Measurements from ENCODE around the gene SBF2. TPM values are rescaled to one million over a fixed set of nuclear protein-coding genes. Genes with fewer than 3 reads are reported as not detected.
A peak's percentile ranks its signal among the peaks of the same experiment; 100 is the strongest.

SBF2 gene
- total RNA-seq, 4 donors from 2014 or later: 75.0 to 104 (median 86.9) TPM

DNA sequence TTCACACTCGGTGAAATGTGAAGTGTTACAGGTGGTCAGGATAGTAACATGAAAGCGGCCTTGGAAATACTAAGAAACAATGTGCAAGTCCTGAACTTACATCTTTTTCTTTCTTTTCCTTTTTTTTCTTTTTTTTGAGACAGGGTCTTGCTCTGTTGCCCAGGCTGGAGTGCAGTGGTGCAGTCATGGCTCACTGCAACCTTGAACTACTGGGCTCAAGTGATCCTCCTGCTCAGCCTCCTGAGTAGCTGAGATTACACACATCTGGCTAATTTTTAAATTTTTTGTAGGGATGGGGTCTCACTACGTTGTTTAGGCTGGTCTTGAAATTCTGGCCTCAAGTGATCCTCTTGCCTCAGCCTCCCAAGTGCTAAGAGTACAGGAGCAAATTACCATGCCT, 377.5 kb downstream of the SBF2 start:
- Histone ChIP-seq H3K4me1 (no peaks in the 10 kb centered on the region), H3K4me3 (no peak overlapping the region), H3K9me3 (no peaks in the 10 kb centered on the region), H3K36me3 (peaks cover 0 to 16% (median 2%) of the 10 kb centered on the region in 3 donors), H3K27ac (no peak overlapping the region), H3K27me3 (no peaks in the 10 kb centered on the region)
- WGBS, 2 donors: 95 to 98% methylated on average over 3 of the region's 3 CpGs
- DNase-seq (ENCODE audit: low spot score in 2 of 2): no peak
- TF ChIP-seq EP300 (IDR thresholded peaks at IDR 0.05): no peak
- TF ChIP-seq, protein P1, sequence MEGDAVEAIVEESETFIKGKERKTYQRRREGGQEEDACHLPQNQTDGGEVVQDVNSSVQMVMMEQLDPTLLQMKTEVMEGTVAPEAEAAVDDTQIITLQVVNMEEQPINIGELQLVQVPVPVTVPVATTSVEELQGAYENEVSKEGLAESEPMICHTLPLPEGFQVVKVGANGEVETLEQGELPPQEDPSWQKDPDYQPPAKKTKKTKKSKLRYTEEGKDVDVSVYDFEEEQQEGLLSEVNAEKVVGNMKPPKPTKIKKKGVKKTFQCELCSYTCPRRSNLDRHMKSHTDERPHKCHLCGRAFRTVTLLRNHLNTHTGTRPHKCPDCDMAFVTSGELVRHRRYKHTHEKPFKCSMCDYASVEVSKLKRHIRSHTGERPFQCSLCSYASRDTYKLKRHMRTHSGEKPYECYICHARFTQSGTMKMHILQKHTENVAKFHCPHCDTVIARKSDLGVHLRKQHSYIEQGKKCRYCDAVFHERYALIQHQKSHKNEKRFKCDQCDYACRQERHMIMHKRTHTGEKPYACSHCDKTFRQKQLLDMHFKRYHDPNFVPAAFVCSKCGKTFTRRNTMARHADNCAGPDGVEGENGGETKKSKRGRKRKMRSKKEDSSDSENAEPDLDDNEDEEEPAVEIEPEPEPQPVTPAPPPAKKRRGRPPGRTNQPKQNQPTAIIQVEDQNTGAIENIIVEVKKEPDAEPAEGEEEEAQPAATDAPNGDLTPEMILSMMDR (IDR thresholded peaks at IDR 0.05): no peak
- TF ChIP-seq POLR2A (IDR thresholded peaks at IDR 0.05): no peak

DNA sequence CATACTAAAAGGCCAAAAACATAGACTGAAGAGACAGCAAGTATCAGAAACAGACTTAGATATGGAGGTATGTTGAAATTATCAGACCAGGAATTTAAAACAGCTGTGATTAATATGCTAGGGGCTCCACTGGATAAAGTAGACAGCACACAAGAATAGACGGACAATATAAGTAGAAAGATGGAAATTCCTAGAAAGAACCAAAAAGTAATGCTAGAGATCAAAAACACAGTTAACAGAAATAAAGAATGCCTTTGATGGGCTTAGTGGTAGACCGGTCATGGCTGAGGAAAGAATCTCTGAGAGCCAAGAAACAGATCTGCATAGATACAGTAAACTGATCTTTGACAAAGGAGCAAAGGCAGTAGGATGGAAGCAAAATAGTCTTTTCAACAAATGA, 380.0 kb downstream of the SBF2 start:
- no peak for TF ChIP-seq POLR2A (IDR thresholded peaks at IDR 0.05)
- TF ChIP-seq EP300 (IDR thresholded peaks at IDR 0.05): no peak
- TF ChIP-seq, protein P1 (IDR thresholded peaks at IDR 0.05): no peak
- 40 to 49% methylated on average over 2 of the region's 2 CpGs for WGBS, 2 donors

DNA sequence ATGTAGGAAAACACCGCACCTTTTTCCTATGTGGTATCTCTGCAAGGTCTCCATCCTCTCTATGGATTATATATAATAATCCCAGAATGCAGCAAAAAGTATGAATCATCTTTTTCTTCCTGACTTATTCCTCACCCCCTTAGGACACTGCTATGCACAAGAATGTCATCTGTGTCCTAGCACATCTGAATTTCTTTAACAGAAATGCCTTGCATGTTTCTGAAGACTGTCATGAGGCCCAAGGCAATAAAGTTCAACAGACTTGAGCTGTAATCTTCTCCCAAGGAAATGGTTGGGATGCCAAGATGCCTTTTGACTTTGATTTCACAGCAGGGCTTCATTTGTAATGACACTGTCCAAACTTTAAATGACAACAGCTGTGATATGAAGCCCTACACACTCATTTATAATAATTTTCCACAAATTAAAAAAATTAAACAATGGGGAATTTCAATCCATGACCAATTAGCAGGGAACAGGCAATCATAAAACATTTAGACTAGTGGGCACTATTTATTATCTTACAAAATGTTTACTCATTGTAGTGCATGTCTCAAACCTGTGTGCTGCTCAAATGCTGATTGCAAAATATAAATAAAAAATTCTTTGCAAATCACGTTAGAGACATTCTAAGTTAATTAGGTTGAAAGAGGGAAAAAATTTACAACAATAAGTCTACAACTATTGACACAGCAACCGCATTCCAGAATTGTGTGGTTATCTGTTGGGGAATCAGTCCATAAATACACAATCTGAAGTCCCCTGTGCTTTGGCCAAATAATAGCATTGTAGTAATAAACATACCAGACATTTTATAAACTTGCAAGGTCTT, 387.8 kb downstream of the SBF2 start:
- peaks cover 0 to 17% (median 0%) of the 10 kb centered on the region in 4 donors for H3K4me1 ChIP-seq
- H3K27me3 ChIP-seq: no peaks in the 10 kb centered on the region
- TF ChIP-seq EP300 (IDR thresholded peaks at IDR 0.05): no peak
- TF ChIP-seq POLR2A (IDR thresholded peaks at IDR 0.05): no peak
- TF ChIP-seq, protein P1 (IDR thresholded peaks at IDR 0.05): no peak
- no peak for DNase-seq (ENCODE audit: low spot score in 2 of 2)
- no peaks in the 10 kb centered on the region for H3K36me3 ChIP-seq
- H3K4me3 ChIP-seq: no peak overlapping the region
- H3K9me3 ChIP-seq: no peaks in the 10 kb centered on the region
- 39 to 42% methylated on average over 3 of the region's 3 CpGs for WGBS, 2 donors
- peak overlapping the region in 2 of 4 donors; percentile 18 to 44 for H3K27ac ChIP-seq

More for the DNA sequence above, 380.0 kb downstream of the SBF2 start:
- Histone ChIP-seq H3K9me3 (no peaks in the 10 kb centered on the region), H3K4me3 (no peak overlapping the region), H3K27me3 (no peaks in the 10 kb centered on the region), H3K27ac (no peak overlapping the region), H3K4me1 (no peaks in the 10 kb centered on the region), H3K36me3 (peaks cover 0 to 18% (median 2%) of the 10 kb centered on the region in 3 donors)
- no peak for DNase-seq (ENCODE audit: low spot score in 2 of 2)

DNA sequence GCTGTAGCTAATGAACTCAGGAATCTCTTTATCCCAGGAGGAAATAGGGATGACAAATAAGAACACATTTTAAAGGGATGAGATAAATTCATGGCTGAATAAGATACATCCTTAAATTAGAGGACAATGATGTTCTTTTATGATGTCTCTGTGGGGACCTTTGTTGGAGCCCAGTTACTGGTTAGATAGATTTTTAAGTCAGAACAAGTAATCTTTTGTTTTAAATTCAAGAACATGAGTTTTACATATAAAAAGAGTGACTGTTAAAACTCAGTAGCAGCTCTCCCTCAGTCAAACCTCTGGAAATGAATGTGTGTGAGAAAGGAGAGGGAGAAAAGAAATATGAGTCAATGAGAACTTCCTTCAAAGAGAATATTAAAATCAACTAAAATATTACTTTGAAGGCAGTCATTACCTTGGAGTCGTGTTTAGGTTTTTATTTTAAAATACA, 388.5 kb downstream of the SBF2 start:
- H3K36me3 ChIP-seq: no peaks in the 10 kb centered on the region
- H3K27ac ChIP-seq: peak overlapping the region in 2 of 4 donors; percentile 18 to 44
- H3K9me3 ChIP-seq: no peaks in the 10 kb centered on the region
- DNase-seq (ENCODE audit: low spot score in 2 of 2): no peak
- TF ChIP-seq POLR2A (IDR thresholded peaks at IDR 0.05): no peak
- TF ChIP-seq EP300 (IDR thresholded peaks at IDR 0.05): no peak
- TF ChIP-seq, protein P1 (IDR thresholded peaks at IDR 0.05): no peak
- 17 to 39% methylated on average over 1 of the region's 1 CpG for WGBS, 2 donors
- H3K4me3 ChIP-seq: no peak overlapping the region
- H3K4me1 ChIP-seq: peaks cover 0 to 17% (median 0%) of the 10 kb centered on the region in 4 donors
- H3K27me3 ChIP-seq: no peaks in the 10 kb centered on the region

DNA sequence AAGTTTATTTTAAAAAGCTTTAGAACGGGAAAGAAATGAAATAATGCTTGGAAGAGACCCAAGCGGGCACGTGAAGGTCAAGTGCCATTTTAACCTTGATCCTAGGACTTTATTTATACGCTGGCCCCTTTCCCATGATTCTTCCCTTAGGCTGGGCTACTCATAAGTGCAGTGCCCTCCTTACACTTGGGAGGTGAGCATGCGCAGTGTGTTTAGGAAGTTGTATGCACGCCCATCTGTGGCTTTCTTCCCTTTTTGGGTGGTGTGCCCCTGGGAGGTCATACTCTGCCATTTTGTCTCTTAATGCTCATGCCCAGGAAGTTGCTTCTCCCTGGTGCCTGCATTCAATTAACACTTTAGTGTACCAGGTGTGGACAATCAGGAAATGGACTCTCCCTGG, 390.4 kb downstream of the SBF2 start:
- Histone ChIP-seq H3K27me3 (no peaks in the 10 kb centered on the region), H3K4me1 (peaks cover 0 to 20% (median 0%) of the 10 kb centered on the region in 4 donors), H3K36me3 (no peaks in the 10 kb centered on the region), H3K27ac (no peak overlapping the region), H3K9me3 (no peaks in the 10 kb centered on the region), H3K4me3 (no peak overlapping the region)
- TF ChIP-seq EP300 (IDR thresholded peaks at IDR 0.05) (no peak), POLR2A (IDR thresholded peaks at IDR 0.05) (no peak)
- TF ChIP-seq, protein P1 (IDR thresholded peaks at IDR 0.05): no peak
- no peak for DNase-seq (ENCODE audit: low spot score in 2 of 2)
- 76 to 84% methylated on average over 6 of the region's 6 CpGs for WGBS, 2 donors

Measured in tibial nerve (tissue), 4 donors.